NCI-H1105 (cell line): ENCODE results near the gene PPIB.
"Not testable (repeated sequence)": the region's sequence is repeated elsewhere in the genome, so short reads cannot be mapped to it uniquely, and the experiment has no call there.

Source experiments
- DNase-seq: peaks from one replicate; lab custom pipeline; 2025; lab: John Stamatoyannopoulos, UW

PPIB gene

GRCh38 chr15:64141798-64142512, 20.9 kb downstream of the PPIB start:
- no peak for DNase-seq

GRCh38 chr15:64138331-64138941, 24.4 kb downstream of the PPIB start:
- no peak for DNase-seq

GRCh38 chr15:64137226-64137833, 25.5 kb downstream of the PPIB start:
- no peak for DNase-seq

- no peak for DNase-seq
Observed at GRCh38 chr15:64136347-64136746, 26.5 kb downstream of the PPIB start.

DNA sequence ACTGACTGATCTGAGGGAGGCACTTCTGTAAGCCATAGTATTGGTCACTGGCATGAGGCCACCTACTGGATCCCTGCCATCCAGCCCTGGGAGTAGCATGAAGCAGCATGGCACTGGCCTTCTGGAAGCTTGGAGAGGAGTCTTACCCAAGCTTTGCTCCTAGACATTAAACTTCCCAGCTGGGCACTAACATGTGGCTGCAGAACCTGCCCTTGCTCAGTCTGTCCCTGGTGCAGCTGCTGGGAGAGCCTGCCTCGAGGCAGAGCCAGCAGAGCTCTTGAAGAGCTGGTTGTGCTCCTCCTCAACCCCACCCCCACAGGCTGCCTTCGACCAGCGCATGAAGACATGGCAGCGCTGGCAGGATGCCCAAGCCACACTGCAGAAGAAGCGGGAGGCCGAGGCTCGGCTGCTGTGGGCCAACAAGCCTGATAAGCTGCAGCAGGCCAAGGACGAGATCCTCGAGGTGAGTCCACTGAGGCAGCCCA, 28.4 kb downstream of the PPIB start:
- no peak for DNase-seq

DNA sequence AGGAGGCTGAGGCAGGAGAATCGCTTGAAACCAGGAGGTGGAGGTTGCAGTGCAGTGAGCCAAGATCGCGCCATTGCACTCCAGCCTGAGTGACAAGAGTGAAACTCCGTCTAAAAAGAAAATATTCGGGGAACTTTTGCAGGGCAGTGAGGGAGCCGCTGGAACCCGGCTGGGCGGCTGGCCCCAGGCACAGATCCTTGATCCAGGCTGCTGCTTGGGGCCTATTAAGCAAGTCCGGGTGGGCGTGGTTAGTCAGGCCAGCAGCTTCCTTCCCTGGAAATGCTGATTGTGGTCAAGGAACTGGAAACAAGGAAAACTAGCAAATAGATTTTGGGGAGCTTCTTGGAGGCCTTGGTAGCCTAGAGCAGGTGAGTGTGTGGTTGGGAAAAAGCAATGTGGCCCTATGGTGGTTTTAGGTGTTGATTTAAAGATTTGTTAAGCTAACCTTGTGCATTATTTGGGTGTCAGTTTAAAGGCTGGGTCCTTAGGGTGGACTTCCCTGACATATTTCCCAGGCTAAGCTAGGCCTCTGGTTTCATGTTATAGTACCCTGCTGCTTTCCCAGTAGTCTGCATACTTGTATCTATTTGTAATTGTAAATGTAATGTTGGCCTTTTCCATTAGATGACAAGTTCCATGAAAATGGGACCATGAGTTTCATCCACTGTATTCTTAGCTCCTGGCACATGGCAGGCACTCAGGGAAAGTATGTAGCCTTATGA, 29.0 kb downstream of the PPIB start:
- DNase-seq: no peak

GRCh38 chr15:64132217-64132616, 30.6 kb downstream of the PPIB start:
- DNase-seq: no peak

DNA sequence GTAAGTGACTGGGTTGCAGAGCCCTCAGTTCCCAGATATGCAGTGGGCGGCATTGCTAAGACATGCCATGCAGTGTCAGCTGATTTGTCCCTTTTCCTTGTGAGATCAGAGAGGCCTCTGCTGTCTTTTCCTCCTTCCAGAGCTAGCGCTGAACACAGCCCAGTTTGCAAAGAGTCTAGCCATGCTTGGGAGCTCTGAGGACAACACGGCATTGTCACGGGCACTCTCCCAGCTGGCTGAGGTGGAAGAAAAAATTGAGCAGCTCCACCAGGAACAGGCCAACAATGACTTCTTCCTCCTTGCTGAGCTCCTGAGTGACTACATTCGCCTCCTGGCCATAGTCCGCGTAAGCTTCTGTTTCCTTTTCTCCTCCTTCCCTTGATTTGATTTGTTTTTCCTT, 31.3 kb downstream of the PPIB start:
- DNase-seq: no peak

DNA sequence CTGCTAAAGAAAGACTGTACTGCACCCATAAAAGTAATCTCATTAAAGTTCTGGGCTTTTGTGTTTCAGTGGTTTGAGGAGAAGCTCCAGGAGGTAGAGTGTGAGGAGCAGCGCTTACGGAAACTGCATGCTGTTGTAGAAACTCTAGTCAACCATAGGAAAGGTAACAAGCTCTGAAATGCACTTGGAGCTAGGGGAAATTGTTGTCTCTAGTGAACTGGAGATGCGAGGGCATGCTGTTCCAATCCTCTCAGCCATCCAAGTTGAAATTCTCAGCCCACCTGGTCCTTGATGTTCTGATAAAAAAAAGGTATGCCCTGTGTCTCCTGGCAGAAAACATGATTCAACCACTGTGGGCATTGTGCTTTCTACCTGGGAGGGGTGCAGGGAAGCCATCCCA, 32.7 kb downstream of the PPIB start:
- no peak for DNase-seq

DNA sequence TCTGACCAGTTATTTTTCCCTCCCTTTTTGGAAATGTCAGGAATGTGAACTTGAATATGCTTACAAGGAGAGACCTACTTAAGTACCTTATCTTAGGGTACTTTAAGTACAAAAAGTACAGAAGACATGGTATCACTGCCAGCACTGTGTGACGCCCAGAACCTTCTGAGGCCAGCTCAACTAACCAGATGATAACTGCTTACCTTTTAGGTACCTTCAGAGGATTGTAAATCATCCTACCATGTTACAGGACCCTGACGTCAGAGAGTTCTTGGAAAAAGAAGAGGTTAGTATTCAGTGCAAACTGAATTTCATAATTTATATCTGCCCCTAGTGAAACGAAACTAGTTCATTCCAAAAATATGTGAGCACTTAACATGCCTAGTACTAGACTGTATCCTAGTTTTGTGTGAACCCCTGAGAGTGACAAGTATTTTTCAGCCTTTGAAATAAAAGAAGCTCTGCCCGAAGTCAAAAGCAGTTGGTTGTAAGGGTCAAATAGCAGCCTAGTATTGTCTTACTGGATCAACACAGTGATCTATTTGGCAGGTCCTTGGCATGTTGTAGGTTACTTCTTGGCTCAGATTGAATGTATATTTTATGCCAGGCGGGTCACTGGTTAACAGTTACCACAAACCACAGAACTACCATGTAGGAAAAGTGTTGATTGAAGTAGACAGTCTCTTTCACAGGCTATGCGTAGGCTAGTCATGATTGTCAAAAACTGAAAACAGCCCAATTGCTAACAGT, 35.1 kb downstream of the PPIB start:
- DNase-seq: no peak

- DNase-seq: no peak
Observed at GRCh38 chr15:64125978-64126377, 36.8 kb downstream of the PPIB start.

GRCh38 chr15:64122936-64123351, 39.9 kb downstream of the PPIB start:
- no peak for DNase-seq

DNA sequence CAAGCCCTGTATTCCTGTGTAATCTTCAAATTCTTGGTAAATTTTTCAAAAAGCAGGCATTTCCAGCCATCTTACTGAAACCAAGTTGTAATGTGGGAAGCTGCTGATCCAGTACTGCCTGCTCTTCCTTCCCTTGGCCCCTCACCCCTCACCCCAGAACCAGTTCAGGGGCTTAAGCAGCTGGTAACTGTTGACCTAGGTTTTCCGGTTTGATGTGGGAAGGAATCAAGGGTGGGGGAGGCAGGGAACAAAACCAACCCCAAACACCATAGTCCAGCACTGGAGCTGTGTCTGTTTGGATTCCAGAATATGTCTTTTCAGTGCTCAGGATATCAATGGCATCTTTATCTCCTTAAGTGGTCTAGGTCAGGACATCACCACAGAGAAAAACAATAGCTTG, 40.4 kb downstream of the PPIB start:
- no peak for DNase-seq

GRCh38 chr15:64121614-64122013, 41.2 kb downstream of the PPIB start:
- DNase-seq: no peak

DNA sequence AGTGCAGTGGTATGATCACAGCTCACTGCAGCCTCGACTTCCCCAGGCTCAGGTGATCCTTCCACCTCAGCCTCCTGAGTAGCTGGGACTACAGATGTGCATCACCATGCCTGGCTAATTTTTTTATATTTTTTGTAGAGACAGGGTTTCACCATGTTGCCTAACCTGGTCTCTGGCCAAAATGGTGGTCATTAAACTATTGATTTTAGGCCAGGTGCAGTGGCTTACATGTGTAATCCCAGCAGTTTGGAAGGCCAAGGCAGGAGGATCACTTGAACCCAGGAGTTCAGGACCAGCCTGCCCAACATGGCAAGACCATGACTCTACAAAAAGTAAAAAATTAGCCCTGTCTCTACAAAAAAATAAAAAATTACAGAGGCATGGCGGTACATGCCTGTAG, 42.5 kb downstream of the PPIB start:
- DNase-seq: not testable (repeated sequence)

GRCh38 chr15:64117759-64118487, 44.9 kb downstream of the PPIB start:
- DNase-seq: no peak

DNA sequence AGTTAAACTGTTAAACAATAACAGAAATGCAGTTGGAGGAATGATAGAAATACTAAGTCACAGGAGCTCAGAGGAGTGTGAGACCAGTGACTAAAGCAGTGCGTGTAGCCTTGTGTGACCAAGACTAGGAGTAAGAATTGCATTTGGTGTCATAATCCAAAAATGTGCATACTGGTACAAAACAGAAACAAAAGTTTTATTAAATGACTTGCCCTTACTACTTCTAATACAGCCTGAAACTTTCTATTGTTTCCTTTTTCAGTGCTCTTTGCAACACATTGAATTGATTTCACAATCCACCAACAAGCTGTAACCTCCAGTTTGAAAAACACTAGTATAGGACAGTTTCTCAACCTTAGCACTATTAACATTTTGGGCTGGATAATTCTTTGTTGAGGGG, 49.9 kb downstream of the PPIB start:
- no peak for DNase-seq

- no peak for DNase-seq
Observed at GRCh38 chr15:64112073-64112772, 50.6 kb downstream of the PPIB start.

DNA sequence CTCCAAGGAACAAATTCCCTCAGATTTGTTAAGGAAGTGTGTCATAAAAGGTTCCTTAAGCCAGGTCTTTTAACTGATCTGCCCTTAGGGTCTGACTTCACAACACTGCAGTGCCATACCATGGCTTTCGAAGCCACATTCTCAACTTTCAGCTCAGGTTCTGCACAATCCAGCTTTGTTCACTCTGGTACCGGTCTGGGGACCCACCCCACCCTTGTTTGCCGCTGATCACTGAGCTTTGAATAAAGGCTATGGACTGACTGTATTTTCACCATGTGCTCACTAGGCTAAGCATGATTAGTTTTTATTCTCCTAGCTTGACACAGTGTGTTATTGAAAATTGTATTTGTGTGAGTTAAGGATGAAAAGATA, 51.2 kb downstream of the PPIB start:
- DNase-seq: no peak

DNA sequence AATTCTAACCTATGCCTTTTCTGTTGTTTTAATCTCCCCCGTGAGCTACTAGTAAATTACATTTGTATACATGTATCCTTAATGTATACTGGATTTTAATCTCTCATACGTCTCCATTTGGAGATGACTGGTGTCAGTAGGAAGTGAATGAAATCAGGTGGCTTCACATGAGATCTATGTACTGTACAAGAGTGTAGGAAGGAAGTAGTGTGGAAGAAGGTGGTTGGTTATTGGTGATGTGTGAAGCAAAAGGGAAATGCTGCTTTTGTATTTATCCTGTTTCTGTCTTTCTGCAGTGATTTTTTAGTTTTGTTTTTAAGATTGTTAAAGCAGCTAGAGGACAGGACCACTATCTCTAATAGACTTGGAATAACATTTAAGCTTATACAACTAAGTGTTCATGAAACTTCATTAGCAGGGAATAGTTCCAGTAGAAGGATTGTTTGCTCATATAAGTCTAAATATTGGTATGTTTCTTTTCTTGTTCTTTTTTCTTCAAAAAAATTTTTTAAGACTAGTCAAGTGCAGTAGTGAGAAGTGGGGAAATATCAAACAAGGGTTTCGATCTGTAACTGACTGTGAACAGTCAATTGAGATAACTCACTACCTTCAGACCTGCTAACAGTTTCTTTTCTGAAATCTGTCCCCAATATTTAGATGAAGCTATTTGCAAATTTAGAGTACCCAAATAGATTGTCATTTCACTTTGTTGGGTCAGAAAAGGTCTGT, 51.7 kb downstream of the PPIB start:
- DNase-seq: no peak
